GM12872 (cell line): ENCODE results near the gene ETHE1.

ENCODE experiments used
- TF ChIP-seq, protein P1 (sequence below): IDR thresholded peaks from 3 replicates; pipeline ENCODE4 v1.5.1; 2011; ENCODE audit warnings: low read depth, mild to moderate bottlenecking, low read length, moderate library complexity; ENCODE audit not compliant: insufficient read depth

Gene ETHE1

DNA sequence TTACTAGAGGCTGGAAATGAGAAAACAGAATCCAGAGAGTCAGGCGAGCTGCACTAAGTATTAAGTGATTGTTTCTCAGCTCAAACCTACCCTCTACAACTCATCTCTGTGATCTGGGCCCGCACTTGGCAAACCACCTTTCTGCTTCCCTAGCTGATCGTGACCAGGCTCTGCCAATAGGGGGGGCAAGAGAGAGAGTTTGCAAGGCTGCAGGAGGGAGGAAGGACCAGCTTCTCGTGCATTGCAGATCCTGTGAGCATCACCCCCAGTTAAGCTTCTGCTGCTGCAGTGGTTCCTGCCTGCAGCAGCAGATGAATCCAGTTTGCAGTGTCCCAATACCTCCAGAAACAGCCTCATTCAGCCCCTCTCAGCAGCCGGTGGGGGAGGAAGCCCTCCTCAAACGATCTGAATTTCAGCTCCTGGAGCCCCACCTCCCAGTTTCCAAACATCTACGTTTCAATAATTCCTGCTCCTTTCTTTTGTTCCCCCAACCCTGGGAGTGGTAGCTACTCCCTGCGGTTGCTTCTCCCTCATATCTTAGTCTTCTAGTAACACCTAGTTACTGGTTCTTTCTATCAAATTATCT lies 28.3 kb upstream of the ETHE1 start:
- TF ChIP-seq, protein P1, sequence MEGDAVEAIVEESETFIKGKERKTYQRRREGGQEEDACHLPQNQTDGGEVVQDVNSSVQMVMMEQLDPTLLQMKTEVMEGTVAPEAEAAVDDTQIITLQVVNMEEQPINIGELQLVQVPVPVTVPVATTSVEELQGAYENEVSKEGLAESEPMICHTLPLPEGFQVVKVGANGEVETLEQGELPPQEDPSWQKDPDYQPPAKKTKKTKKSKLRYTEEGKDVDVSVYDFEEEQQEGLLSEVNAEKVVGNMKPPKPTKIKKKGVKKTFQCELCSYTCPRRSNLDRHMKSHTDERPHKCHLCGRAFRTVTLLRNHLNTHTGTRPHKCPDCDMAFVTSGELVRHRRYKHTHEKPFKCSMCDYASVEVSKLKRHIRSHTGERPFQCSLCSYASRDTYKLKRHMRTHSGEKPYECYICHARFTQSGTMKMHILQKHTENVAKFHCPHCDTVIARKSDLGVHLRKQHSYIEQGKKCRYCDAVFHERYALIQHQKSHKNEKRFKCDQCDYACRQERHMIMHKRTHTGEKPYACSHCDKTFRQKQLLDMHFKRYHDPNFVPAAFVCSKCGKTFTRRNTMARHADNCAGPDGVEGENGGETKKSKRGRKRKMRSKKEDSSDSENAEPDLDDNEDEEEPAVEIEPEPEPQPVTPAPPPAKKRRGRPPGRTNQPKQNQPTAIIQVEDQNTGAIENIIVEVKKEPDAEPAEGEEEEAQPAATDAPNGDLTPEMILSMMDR: peak; percentile 97

GRCh38 chr19:43554317-43554895 lies 27.4 kb upstream of the ETHE1 start:
- TF ChIP-seq, protein P1: no peak

DNA sequence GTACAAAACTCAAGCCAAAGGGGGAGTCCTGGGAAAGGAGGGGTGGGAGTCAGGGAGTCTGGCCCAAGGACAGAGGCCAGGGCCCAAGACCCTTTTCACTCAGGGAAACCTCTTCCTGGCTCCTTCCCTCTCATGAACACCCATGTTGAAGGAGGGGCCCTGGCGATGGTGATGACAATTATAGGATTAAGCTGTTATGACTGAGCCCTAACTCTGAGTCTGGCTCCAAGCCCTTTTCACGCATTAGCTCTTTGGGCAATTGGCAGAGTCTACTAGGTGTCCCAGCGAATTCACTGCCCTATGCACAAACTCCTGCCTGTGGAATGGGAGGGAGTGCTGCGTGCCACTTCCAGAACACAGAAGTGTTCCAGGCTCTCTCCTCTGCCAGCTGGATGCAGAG lies 26.7 kb upstream of the ETHE1 start:
- TF ChIP-seq, protein P1: no peak

DNA sequence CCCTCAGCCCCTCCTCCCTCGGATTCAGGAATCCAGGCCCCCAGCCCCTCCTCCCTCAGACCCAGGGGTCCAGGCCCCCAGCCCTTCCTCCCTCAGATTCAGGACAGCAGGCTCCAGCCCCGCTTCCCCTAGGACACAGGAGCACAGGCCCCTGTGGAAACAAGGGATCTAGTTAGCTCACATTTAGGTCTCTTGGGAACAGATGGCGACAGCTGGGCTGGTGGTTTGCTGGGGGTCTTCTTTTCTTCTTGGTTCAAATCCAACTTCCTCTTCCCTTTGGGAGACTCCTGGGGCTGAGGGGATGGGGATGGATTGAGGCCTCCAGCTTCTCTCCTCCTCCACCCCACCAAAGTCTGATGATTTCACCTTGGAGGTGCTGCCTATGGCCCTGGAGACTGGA lies 25.6 kb upstream of the ETHE1 start:
- TF ChIP-seq, protein P1: no peak

DNA sequence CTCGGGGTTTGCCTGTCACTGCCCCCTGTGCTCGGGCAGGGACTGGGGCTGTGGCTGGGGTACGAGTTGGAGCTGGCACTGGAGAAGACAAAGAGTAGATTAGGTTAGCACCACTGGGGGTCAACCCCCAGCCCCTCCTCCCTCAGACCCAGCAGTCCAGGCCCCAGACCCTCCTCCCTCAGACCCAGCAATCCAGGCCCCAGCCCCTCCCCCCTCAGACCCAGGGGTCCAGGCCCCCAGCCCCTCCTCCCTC lies 25.1 kb upstream of the ETHE1 start:
- TF ChIP-seq, protein P1: no peak

DNA sequence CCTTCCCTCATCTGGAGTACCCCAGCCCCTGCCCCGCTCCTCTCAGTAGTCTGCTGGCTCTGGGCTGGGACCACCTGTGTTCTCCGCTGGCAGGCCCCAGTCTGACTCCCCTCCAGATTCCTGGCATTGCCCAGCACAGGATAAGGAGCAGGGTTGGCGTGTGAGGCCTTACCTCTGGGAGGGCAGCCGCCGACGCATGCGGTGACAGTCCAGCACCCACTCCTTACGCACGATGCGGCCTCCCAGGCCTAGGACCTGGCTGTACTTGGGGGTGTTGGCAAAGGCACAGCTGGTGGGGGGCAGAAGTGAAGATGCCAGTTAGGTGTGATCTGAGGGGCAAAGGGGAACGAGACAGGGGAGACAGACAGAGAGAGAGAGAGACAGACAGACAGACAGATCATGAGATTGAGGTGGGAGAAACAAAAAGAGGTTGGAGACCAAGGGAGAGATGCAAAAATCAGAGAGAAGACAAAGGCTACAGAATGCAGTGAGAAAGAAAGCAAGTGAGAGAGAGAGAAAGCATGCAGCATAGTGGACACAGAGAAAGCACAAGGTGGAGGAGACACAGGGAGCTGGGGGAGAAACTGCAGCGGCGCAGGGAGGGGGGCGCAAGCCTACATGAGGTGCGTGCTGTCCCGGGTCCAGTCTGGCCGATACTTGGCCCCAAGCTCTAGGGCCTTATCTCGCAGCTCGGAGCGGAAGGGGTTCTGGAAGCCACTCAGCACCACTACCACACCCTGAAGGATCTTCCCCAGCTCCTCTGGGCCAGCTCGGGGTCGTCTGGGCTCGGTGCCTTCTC lies 24.6 kb upstream of the ETHE1 start:
- TF ChIP-seq, protein P1: no peak

GRCh38 chr19:43548706-43549105 lies 21.7 kb upstream of the ETHE1 start:
- TF ChIP-seq, protein P1: no peak
